Ammon's horn (tissue), 1 donor: ENCODE results near the gene GALNTL6.

Experiments
- DNase-seq: peaks from one replicate; pipeline ENCODE4 v3.0.0-alpha.2; 2016; ENCODE audit warnings: low spot score

Gene GALNTL6

GRCh38 chr4:172007889-172008288 is 194.7 kb downstream of the GALNTL6 start:
- DNase-seq = no peak

GRCh38 chr4:172009446-172010230 is 196.4 kb downstream of the GALNTL6 start:
- DNase-seq = no peak

GRCh38 chr4:172011196-172011595 is 198.0 kb downstream of the GALNTL6 start:
- DNase-seq = no peak

- DNase-seq = no peak
Observed at GRCh38 chr4:172018358-172018757, 205.2 kb downstream of the GALNTL6 start.

- DNase-seq = no peak
Observed at GRCh38 chr4:172035562-172035961, 222.4 kb downstream of the GALNTL6 start.

GRCh38 chr4:172040766-172041165 is 227.6 kb downstream of the GALNTL6 start:
- DNase-seq = no peak

GRCh38 chr4:172042714-172043114 is 229.5 kb downstream of the GALNTL6 start:
- DNase-seq = no peak

- DNase-seq = no peak
Observed at GRCh38 chr4:172045981-172046380, 232.8 kb downstream of the GALNTL6 start.

GRCh38 chr4:172048666-172049065 is 235.5 kb downstream of the GALNTL6 start:
- no peak for DNase-seq

GRCh38 chr4:172050911-172051310 is 237.7 kb downstream of the GALNTL6 start:
- no peak for DNase-seq

GRCh38 chr4:172055046-172055445 is 241.8 kb downstream of the GALNTL6 start:
- no peak for DNase-seq

GRCh38 chr4:172055498-172055897 is 242.3 kb downstream of the GALNTL6 start:
- DNase-seq = no peak

- DNase-seq = no peak
Observed at GRCh38 chr4:172061204-172061603, 248.0 kb downstream of the GALNTL6 start.

- DNase-seq = no peak
Observed at GRCh38 chr4:172068506-172068905, 255.3 kb downstream of the GALNTL6 start.

- DNase-seq = no peak
Observed at GRCh38 chr4:172073590-172073989, 260.4 kb downstream of the GALNTL6 start.

- DNase-seq = no peak
Observed at GRCh38 chr4:172083272-172083671, 270.1 kb downstream of the GALNTL6 start.

- no peak for DNase-seq
Observed at GRCh38 chr4:172088556-172088955, 275.4 kb downstream of the GALNTL6 start.

GRCh38 chr4:172095161-172095560 is 282.0 kb downstream of the GALNTL6 start:
- no peak for DNase-seq

- DNase-seq = no peak
Observed at GRCh38 chr4:172096786-172097185, 283.6 kb downstream of the GALNTL6 start.

GRCh38 chr4:172099376-172099775 is 286.2 kb downstream of the GALNTL6 start:
- DNase-seq = no peak

- no peak for DNase-seq
Observed at GRCh38 chr4:172103456-172103855, 290.3 kb downstream of the GALNTL6 start.

GRCh38 chr4:172104539-172104938 is 291.3 kb downstream of the GALNTL6 start:
- DNase-seq = no peak

GRCh38 chr4:172105918-172106317 is 292.7 kb downstream of the GALNTL6 start:
- no peak for DNase-seq

- DNase-seq = no peak
Observed at GRCh38 chr4:172109466-172109865, 296.3 kb downstream of the GALNTL6 start.
